ENCODE measurements around the gene TBC1D5.
A peak's percentile ranks its signal among the peaks of the same experiment; 100 is the strongest.

The TBC1D5 gene

DNA sequence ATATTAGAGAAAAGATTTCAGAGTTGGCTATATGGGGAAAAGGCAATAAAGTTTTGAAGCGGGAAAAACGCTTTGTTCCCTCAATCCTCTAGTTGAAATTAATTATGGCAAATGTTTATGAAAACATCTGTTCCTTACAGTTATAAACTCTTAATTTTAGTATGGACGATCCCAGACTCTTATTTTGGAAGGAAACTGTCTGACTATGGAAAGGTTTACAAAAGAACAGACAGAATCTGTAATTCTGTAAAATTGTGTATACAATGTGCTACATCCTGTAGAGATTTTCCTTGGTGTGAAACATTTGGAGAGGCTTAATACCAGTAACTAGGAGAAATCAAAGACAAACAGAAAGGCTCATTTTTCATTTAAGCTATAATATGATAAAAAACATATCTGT, 311.8 kb downstream of the TBC1D5 start:
- TF ChIP-seq, protein P1, sequence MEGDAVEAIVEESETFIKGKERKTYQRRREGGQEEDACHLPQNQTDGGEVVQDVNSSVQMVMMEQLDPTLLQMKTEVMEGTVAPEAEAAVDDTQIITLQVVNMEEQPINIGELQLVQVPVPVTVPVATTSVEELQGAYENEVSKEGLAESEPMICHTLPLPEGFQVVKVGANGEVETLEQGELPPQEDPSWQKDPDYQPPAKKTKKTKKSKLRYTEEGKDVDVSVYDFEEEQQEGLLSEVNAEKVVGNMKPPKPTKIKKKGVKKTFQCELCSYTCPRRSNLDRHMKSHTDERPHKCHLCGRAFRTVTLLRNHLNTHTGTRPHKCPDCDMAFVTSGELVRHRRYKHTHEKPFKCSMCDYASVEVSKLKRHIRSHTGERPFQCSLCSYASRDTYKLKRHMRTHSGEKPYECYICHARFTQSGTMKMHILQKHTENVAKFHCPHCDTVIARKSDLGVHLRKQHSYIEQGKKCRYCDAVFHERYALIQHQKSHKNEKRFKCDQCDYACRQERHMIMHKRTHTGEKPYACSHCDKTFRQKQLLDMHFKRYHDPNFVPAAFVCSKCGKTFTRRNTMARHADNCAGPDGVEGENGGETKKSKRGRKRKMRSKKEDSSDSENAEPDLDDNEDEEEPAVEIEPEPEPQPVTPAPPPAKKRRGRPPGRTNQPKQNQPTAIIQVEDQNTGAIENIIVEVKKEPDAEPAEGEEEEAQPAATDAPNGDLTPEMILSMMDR (conservative IDR thresholded peaks at IDR 0.05), result no peak
- TF ChIP-seq ZFX (IDR thresholded peaks at IDR 0.05), result no peak
- H3K27ac ChIP-seq, result no peak overlapping the region

DNA sequence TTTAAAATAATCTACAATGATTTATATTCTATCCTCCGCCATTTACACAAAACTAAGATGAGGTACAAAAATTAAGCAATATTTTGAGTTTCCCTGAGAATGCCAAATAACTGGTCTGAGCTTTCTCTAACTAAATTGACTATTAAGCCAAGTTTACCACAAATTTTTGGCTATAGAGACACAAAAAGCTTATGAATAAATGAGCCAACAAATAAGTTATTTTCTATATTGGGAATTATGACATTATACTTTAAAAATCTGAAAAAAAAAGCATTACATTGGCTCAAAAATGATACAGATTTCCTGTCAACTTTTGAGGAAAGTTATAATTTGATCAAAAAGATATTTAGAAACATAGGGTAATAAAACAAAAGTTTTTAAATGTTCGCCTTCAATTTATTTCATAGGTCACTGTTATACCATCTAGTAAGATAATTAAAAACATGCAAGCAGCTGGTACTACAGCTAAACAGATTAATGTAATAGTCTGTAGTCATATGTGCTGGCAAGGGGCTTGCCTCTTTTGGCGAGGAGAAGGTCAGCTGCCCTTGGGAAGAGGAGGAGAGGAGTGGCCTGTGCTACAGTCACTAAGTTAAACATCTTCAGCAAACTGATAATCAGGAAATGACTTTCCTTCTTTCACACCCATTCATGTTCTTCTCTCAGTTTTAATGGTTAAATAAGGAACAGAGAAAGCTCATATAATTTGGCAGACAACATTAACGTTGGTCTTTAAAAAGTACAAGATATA, 318.5 kb downstream of the TBC1D5 start:
- H3K27ac ChIP-seq, result no peak overlapping the region
- TF ChIP-seq ZFX (IDR thresholded peaks at IDR 0.05), result no peak
- TF ChIP-seq, protein P1 (conservative IDR thresholded peaks at IDR 0.05), result no peak

DNA sequence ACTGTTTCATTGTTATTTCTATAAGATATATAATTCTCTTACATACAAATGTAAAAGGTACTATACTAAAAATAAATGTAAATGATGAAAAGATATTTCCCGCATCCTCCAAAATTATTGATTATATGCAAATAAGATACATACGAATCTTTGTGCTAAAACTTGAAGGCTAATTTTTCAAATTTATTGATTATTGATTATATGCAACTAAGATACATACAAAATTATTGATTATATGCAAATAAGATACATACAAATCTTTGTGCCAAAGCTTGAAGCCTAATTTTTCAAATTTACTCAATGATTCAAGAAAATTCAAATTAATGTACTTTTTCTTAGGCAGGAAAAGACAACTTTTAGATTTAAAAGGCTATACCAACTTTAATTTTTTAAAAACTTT, 319.8 kb downstream of the TBC1D5 start:
- H3K27ac ChIP-seq, result no peak overlapping the region
- TF ChIP-seq, protein P1 (conservative IDR thresholded peaks at IDR 0.05), result no peak
- no peak for TF ChIP-seq ZFX (IDR thresholded peaks at IDR 0.05)

DNA sequence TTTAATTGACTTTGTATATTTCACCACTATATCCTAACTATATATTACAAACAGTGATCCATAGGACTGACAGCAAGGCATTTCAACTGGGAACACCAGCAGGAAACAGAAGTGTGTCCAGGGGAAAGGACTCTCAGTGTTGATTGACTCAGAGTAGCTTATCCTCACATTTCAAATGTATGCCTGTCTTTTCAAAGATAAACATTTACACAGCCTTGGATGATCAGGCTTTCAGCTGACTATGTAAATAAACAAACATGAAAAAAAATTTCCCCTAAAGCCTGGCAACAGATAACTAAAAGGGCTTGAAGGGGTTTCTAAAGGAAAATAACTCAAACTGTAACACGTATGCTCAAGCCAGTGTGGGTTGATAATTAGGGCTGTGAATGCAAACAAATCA, 321.8 kb downstream of the TBC1D5 start:
- H3K27ac ChIP-seq, result no peak overlapping the region
- TF ChIP-seq, protein P1 (conservative IDR thresholded peaks at IDR 0.05), result no peak
- no peak for TF ChIP-seq ZFX (IDR thresholded peaks at IDR 0.05)

DNA sequence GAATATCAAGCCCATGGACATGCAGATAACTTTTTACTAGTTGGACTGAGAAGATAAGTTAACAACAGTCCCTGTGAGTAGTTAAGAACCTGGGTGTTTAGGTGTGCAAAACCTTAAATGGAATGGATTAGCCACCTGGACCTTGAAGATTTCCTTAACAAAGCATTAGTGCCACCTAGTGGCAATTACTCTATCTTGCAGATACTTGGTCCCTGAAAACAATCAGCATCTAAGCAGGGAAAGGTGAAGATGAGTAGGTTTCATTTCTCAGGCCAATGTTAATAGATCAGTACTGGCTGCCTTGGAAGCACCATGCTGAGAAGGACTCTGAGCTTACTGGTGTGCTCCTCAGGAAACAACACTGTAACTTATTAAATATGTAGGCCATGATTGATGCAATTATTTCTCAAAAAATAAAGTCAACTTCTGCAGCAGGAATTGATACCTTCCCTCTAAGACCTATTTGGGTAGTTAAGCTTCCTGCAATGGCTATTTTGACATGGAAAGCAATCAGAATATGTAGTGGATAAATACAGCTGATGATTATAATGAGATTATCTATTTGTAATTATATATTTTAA, 329.4 kb downstream of the TBC1D5 start:
- H3K27ac ChIP-seq, result no peak overlapping the region
- no peak for TF ChIP-seq ZFX (IDR thresholded peaks at IDR 0.05)
- TF ChIP-seq, protein P1 (conservative IDR thresholded peaks at IDR 0.05), result peak; percentile 81

DNA sequence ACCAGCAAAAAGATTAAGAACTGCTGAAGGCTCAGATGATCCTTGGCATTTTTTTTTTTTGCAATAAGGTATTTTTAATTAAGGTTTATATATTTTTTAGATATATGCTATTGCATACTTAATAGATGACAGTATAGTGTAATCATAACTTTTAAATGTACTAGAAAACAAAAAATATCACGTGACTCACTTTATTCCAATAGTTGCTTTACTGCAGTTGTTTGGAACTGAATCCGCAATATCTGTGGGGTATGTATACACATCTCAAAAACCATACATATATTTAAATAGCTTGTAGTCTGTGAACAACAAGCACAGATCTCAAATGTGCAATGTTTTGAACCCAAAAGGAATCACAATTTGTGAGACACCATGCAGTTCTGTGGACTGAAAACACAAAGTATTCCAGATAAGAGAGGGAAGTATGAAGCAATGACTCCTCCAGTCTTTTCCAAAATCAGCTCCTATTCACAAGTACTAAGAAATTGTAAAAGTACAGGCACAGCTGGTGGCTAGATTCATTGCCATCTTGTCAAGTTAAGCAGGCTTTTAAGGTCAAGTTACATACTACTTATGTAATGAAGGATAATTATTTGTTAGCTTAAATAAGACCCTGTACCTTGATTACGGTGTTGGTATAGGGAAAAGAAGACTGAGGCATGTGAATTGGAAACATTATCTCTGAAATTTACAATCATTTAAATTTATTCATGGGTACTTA, 331.1 kb downstream of the TBC1D5 start:
- TF ChIP-seq ZFX (IDR thresholded peaks at IDR 0.05), result no peak
- TF ChIP-seq, protein P1 (conservative IDR thresholded peaks at IDR 0.05), result no peak
- H3K27ac ChIP-seq, result no peak overlapping the region

DNA sequence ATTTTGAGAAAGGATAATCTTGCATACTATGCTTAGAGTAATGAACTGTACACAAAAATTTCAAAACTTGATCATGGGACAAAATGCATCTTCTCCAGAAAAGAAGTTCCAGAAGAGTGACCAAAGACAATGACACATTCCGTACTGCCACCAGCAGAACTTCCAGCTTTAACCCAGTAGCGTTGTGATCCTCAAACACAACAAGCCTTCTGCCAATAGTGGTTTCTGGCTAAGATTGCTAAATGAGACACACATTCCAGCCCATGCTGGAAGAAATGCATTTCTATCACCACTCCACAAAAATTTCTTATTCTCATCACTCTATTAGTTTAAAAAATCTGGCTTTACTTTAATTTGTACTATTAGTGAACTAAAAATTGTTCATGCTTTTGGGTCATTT, 334.9 kb downstream of the TBC1D5 start:
- no peak overlapping the region for H3K27ac ChIP-seq
- no peak for TF ChIP-seq ZFX (IDR thresholded peaks at IDR 0.05)
- TF ChIP-seq, protein P1 (conservative IDR thresholded peaks at IDR 0.05), result no peak
